AG04450 (cell line): ENCODE data around the gene ATP2B2. TPM values are rescaled to one million over a fixed set of nuclear protein-coding genes. Genes with fewer than 3 reads are reported as not detected.

Source experiments
- CTCF ChIA-PET: fragments of 300-600, 350-600 bp; formaldehyde crosslinking; extraction: SDS; loops from one replicate; lab custom pipeline; 2022; ENCODE audit warnings: antibody characterized with exemption, inconsistent platforms; lab: Charles Lee
- POLR2A ChIA-PET: fragments of 350-600 bp; formaldehyde crosslinking; extraction: SDS; loops from one replicate; lab custom pipeline; 2021; ENCODE audit warnings: antibody characterized with exemption, inconsistent platforms; lab: Yijun Ruan, JAX
- DNase-seq: peaks from one replicate; pipeline ENCODE4 v3.0.0-alpha.2; 2011; ENCODE audit warnings: low read depth, low spot score
- H3K27ac ChIP-seq: one replicate; pipeline ENCODE4 v1.5.1; 2012; ENCODE audit warnings: low read depth, low read length, control low read depth
- H3K27me3 ChIP-seq: one replicate; pipeline ENCODE4 v1.6.0; 2012; ENCODE audit warnings: low read length; ENCODE audit not compliant: control insufficient read depth, insufficient read depth
- H3K4me3 ChIP-seq: 2 replicates; pipeline ENCODE4 v1.5.1; 2011; ENCODE audit warnings: mild to moderate bottlenecking, low read depth, low read length, control low read depth
- H3K9me3 ChIP-seq: 2 replicates; pipeline ENCODE4 v1.5.1; 2012; ENCODE audit warnings: low read length; ENCODE audit not compliant: control insufficient read depth, insufficient read depth
- CTCF ChIP-seq: IDR thresholded peaks from 2 replicates; pipeline ENCODE4 v1.5.1; 2011; ENCODE audit warnings: low read depth, low read length, control low read depth, inconsistent platforms
- polyA plus RNA-seq: library from polyadenylated mRNA; depleted of rRNA; stranded (reverse); fragments of >200 nt; gene quantifications from 2 replicates; pipeline ENCODE4 v1.2.3, GENCODE V29; 2011

Gene ATP2B2
- polyA plus RNA-seq, 1 experiment, result 0.01 TPM

- CTCF ChIA-PET, result no interaction called here
- Histone ChIP-seq H3K27me3 (peaks cover 67% of the 10 kb centered on the region), H3K9me3 (no peaks in the 10 kb centered on the region; the same call in 1 of the 2 replicates), H3K4me3 (no peak overlapping the region), H3K27ac (no peak overlapping the region)
- no peak for TF ChIP-seq CTCF
- POLR2A ChIA-PET, result no interaction called here
- DNase-seq, result no peak
Measured at GRCh38 chr3:10328460-10329071, 176.8 kb downstream of the ATP2B2 start.

GRCh38 chr3:10327592-10327991 is 177.8 kb downstream of the ATP2B2 start:
- ChIA-PET POLR2A (no interaction called here), CTCF (no interaction called here)
- no peak for DNase-seq
- no peaks in the 10 kb centered on the region; the same call in 1 of the 2 replicates for H3K9me3 ChIP-seq
- TF ChIP-seq CTCF, result no peak
- H3K27me3 ChIP-seq, result peaks cover 65% of the 10 kb centered on the region
- H3K4me3 ChIP-seq, result no peak overlapping the region
- no peak overlapping the region for H3K27ac ChIP-seq

- TF ChIP-seq CTCF, result peak; percentile 28; the same call in 1 of the 2 replicates
- ChIA-PET CTCF (interaction anchor here (0.5 to 1.8 kb wide), 6 partner anchors 15 to 884 kb away, joined by 3 to 4 read pairs (median 3); no protein-coding TSS in a partner anchor), POLR2A (no interaction called here)
- DNase-seq, result no peak
- Histone ChIP-seq H3K27ac (no peak overlapping the region), H3K4me3 (no peak overlapping the region), H3K9me3 (peaks cover 2% of the 10 kb centered on the region; the same call in 1 of the 2 replicates), H3K27me3 (peaks cover 16% of the 10 kb centered on the region)
Measured at GRCh38 chr3:10322352-10322710, 183.1 kb downstream of the ATP2B2 start.

- no peak overlapping the region for H3K27ac ChIP-seq
- ChIA-PET CTCF (interaction anchor here (1.2 to 2.1 kb wide), 5 partner anchors 9 to 417 kb away, joined by 3 to 10 read pairs (median 5); no protein-coding TSS in a partner anchor), POLR2A (interaction anchor here (0.5 to 1.4 kb wide), 4 partner anchors 10 to 621 kb away, joined by 3 to 7 read pairs (median 4); no protein-coding TSS in a partner anchor)
- peaks cover 15% of the 10 kb centered on the region for H3K27me3 ChIP-seq
- DNase-seq, result no peak
- H3K4me3 ChIP-seq, result no peak overlapping the region
- TF ChIP-seq CTCF, result no peak
- peaks cover 2% of the 10 kb centered on the region; the same call in 1 of the 2 replicates for H3K9me3 ChIP-seq
Measured at GRCh38 chr3:10321630-10322351, 183.6 kb downstream of the ATP2B2 start.
